Body of pancreas (tissue), 4 donors: Measurements from ENCODE around the gene TUBG2. TPM values are rescaled to one million over a fixed set of nuclear protein-coding genes. Genes with fewer than 3 reads are reported as not detected.

Source experiments
- ATAC-seq: fragments of 150-250 bp; one replicate; pipeline ENCODE4 v1.9.1; 2016
- DNase-seq, 4 donors: peaks; one replicate each; pipeline ENCODE4 v3.0.0-alpha.2; 2019
- H3K27ac ChIP-seq, 4 donors: fragments of 200-600 bp; sonication (generic); 1 replicate in 3 of 4; 2 replicates in 1 of 4; pipeline versions ENCODE4 v1.5.1 to v1.6.1; 2016 to 2019; ENCODE audit warnings: mild to moderate bottlenecking in 1 of 4, mixed read lengths in 1 of 4, moderate library complexity in 1 of 4
- H3K27me3 ChIP-seq, 2 donors: fragments of 200-600 bp; sonication (generic); one replicate each; pipeline ENCODE4 v1.6.0; 2016; ENCODE audit warnings: mild to moderate bottlenecking in 1 of 2
- H3K36me3 ChIP-seq, 2 donors: fragments of 200-600 bp; sonication (generic); replicated peaks in 1 of 2; 2 replicates each; pipeline ENCODE4 v1.5.1; 2016; ENCODE audit warnings: low read depth in 2 of 2; ENCODE audit not compliant: insufficient read depth in 1 of 2
- H3K4me1 ChIP-seq: fragments of 200-600 bp; sonication (generic); one replicate; pipeline ENCODE4 v1.6.0; 2016
- H3K4me3 ChIP-seq, 2 donors: fragments of 200-600 bp; sonication (generic); 1 replicate in 1 of 2; 2 replicates in 1 of 2; pipeline ENCODE4 v1.5.1; 2016 to 2019
- H3K9me3 ChIP-seq, 3 donors: fragments of 200-600 bp; sonication (generic); 1 replicate in 2 of 3; 2 replicates in 1 of 3; pipeline ENCODE4 v1.5.1; 2016
- POLR2A ChIP-seq, 3 donors: fragments of 450-650 bp; IDR thresholded peaks; one replicate each; pipeline ENCODE4 v1.6.1; 2016; ENCODE audit warnings: antibody characterized with exemption in 3 of 3, mild to moderate bottlenecking in 2 of 3
- WGBS, 2 donors: methylation state at CpG; one replicate each; pipeline ENCODE4 v1.1.5; 2017; 5-methylcytosine and 5-hydroxymethylcytosine counted together
- intact Hi-C: fragments of 100-400 bp; cut with DNase I; formaldehyde crosslinking; loops from one replicate; pipeline ENCODE4 v1.15.1; 2023
- total RNA-seq, 2 donors: library from RNA; depleted of rRNA; stranded (reverse); fragments of >200 nt; gene quantifications; one replicate each; pipeline ENCODE4 v1.1.0, GENCODE V29; 2016
- TF ChIP-seq, protein P1 (sequence below), 7 experiments: fragments of 450-650 bp in 4 of 7; fragments of 200-600 bp in 3 of 7; sonication (generic) in 3 of 7; IDR thresholded peaks; one replicate each; pipeline ENCODE4 v1.5.1; 2016 to 2019; ENCODE audit warnings: antibody characterized with exemption in 7 of 7

The TUBG2 gene
- total RNA-seq, 2 donors from 2014 or later, result 64.1 to 80.4 TPM

DNA sequence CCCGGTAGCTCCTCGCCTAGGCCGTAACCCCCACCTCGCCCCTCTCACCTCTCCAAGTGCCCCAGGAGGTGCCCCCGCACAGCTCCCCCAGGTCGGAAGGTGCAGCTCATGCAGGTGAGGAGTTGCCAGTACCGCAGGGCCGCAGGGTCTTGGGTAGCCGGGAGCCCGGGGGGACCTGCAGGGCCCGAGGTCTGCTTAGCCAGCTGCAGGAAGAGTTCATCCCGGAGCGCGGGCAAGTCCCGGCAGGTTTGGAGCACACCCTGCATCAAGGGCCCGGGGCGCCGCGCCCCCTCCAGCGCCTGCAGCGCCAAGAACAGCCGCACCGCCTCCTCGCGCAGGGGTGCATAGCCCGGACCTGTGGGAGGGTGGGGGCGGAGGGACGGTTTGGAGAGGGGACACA, 13.0 kb downstream of the TUBG2 start:
- Histone ChIP-seq H3K27me3 (no peaks in the 10 kb centered on the region), H3K9me3 (no peaks in the 10 kb centered on the region), H3K4me3 (no peak overlapping the region), H3K27ac (no peak overlapping the region), H3K36me3 (peaks cover 7 to 13% of the 10 kb centered on the region in 2 donors), H3K4me1 (peaks cover 73% of the 10 kb centered on the region)
- intact Hi-C loops, result loop anchor here (5.0 kb wide), 1 partner anchor 60 kb away; no protein-coding TSS in a partner anchor
- DNase-seq, result no peak
- TF ChIP-seq, protein P1, sequence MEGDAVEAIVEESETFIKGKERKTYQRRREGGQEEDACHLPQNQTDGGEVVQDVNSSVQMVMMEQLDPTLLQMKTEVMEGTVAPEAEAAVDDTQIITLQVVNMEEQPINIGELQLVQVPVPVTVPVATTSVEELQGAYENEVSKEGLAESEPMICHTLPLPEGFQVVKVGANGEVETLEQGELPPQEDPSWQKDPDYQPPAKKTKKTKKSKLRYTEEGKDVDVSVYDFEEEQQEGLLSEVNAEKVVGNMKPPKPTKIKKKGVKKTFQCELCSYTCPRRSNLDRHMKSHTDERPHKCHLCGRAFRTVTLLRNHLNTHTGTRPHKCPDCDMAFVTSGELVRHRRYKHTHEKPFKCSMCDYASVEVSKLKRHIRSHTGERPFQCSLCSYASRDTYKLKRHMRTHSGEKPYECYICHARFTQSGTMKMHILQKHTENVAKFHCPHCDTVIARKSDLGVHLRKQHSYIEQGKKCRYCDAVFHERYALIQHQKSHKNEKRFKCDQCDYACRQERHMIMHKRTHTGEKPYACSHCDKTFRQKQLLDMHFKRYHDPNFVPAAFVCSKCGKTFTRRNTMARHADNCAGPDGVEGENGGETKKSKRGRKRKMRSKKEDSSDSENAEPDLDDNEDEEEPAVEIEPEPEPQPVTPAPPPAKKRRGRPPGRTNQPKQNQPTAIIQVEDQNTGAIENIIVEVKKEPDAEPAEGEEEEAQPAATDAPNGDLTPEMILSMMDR (IDR thresholded peaks at IDR 0.05), result no peak
- TF ChIP-seq POLR2A (IDR thresholded peaks at IDR 0.05), result no peak
- WGBS, 2 donors, result 87 to 90% methylated on average over 23 to 28 of the region's 28 CpGs
- no peak for ATAC-seq

DNA sequence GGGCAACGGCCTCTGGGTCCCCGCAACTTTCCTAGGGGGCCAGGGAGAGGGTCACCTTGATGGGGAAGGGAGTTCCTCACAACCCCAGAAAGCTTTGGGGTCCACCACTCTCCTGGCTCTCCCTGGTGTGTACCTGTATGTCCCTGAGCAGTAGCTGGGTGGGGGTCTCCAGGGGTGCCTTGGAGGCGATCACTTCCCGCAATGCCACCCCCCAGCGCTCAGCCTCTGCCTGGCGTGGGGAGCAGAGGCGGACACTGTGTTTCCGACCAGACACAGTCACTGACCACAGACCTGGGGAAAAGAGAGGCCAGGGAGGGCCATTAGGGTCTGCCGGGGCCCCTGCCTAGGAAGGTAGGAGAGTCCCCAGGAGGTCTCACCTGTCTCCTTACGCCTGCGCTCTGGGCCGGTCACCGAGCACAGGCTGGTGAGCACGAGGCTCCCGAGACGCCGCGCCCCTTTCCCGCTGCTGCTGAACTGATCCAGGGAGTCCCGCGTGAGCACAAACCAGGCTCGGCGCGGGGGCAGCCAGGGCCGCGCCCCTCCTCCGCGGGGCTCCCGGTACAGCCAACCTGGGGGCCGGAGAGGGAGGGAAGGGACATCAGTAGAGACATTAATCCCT, 14.3 kb downstream of the TUBG2 start:
- WGBS, 2 donors, result 72% methylated on average over 30 of the region's 30 CpGs; no CpG with 5 or more reads in 1 of the 2 donors

DNA sequence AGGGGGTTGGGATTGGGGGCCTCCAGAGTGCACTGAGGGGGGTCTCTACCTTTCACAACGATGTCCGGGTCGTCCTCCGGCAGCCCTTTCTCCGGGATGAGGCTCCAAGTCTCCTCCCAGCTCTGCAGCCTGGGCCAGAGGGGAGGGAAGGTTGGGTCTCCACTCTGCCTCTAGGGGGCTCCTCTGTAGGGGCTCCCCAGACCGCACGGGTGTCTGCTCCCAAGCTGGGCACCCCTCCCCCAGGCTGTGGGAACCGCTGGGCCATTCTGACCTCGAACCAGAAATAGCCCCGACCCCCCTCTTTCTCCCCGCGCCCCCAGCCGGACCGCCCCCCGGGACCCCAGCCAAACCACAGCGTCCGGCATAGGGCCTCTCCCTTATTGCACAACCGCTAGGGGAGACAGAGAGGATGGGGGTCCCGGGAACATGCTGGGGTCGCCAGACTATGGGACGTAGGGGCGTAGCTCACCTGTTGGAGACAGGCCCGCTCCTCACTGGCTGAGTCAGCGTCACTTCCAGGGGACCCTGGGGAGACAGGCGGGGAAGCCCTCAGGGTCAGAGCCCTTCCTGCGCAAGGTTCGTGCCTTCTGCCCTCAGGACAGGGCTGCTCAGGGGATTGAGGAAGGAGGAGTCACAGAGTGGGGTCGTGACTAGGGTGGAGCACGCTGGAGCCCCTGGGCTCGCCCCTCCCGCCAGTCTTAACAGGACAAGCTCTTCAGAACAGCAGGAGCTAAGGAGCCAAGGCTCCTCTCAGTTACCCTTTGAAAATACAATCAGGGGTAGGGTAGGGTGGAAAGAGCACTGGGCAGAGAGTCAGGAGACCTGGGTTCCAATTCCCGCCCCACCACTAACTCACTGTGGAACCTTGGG, 15.0 kb downstream of the TUBG2 start:
- no peak for ATAC-seq

More for the DNA sequence above, 14.3 kb downstream of the TUBG2 start:
- H3K9me3 ChIP-seq, result no peaks in the 10 kb centered on the region
- H3K4me1 ChIP-seq, result peaks cover 67% of the 10 kb centered on the region
- TF ChIP-seq, protein P1 (IDR thresholded peaks at IDR 0.05), result no peak
- TF ChIP-seq POLR2A (IDR thresholded peaks at IDR 0.05), result no peak
- H3K27ac ChIP-seq, result peak overlapping the region; percentile 91 to 97 (median 93)
- ATAC-seq, result no peak
- peak in 3 of 4 donors; percentile 33 to 52 (median 36) for DNase-seq
- intact Hi-C loops, result loop anchor here (5.0 kb wide), 1 partner anchor 61 kb away; no protein-coding TSS in a partner anchor
- H3K4me3 ChIP-seq, result peak overlapping the region in 1 of 2 donors; percentile 23
- H3K27me3 ChIP-seq, result no peaks in the 10 kb centered on the region
- peaks cover 7 to 13% of the 10 kb centered on the region in 2 donors for H3K36me3 ChIP-seq

DNA sequence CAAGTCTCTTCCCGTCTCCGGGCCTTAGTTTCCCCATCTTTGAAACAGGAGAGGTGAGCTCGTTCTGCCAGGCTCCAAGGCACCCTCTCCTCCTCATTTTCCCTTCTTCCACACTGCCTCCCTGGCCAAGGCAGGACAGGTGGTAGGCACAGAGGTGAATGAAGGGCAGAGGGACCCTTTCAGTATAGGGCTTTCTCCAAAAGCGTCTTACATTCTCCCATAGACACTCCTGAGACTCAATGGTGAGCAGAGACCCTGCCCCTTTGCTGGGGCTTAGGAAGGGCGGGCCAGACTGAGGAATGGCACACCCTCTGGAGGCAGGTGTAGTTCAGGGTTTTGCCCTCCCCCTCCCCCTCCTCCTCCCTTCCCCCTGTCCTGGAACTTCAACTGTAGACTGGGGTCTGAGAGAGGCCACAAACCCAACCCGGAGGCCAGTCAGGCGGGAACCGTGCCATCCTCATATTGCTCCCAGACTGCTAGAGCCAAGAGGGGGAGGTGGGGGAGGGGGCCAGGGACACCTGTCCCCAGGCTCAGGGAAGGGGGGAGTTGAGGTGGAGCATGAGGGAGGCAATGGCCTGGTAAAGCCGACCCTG, 15.8 kb downstream of the TUBG2 start:
- intact Hi-C loops, result loop anchor here (5.0 kb wide), 1 partner anchor 63 kb away; no protein-coding TSS in a partner anchor
- peaks cover 66% of the 10 kb centered on the region for H3K4me1 ChIP-seq

More for the DNA sequence above, 15.0 kb downstream of the TUBG2 start:
- Histone ChIP-seq H3K9me3 (no peaks in the 10 kb centered on the region), H3K4me3 (peak overlapping the region; percentile 23 to 98), H3K4me1 (peaks cover 66% of the 10 kb centered on the region), H3K27ac (peak overlapping the region; percentile 91 to 97 (median 93)), H3K27me3 (no peaks in the 10 kb centered on the region), H3K36me3 (peaks cover 7 to 13% of the 10 kb centered on the region in 2 donors)
- TF ChIP-seq, protein P1 (IDR thresholded peaks at IDR 0.05), result peak in 4 of 7 experiments; percentile 14 to 29 (median 21)
- no peak for TF ChIP-seq POLR2A (IDR thresholded peaks at IDR 0.05)
- intact Hi-C loops, result loop anchor here (5.0 kb wide), 1 partner anchor 62 kb away; no protein-coding TSS in a partner anchor
- 35 to 46% methylated on average over 11 to 32 of the region's 32 CpGs for WGBS, 2 donors
- peak in 3 of 4 donors; percentile 53 to 62 (median 54) for DNase-seq

More for the DNA sequence above, 15.8 kb downstream of the TUBG2 start:
- H3K9me3 ChIP-seq, result no peaks in the 10 kb centered on the region
- no peaks in the 10 kb centered on the region for H3K27me3 ChIP-seq
- peak overlapping the region; percentile 97 to 98 for H3K4me3 ChIP-seq
- ATAC-seq, result no peak
- DNase-seq, result peak; percentile 75 to 86 (median 82)
- TF ChIP-seq, protein P1 (IDR thresholded peaks at IDR 0.05), result no peak
- peak in 1 of 3 donors; percentile 14 for TF ChIP-seq POLR2A (IDR thresholded peaks at IDR 0.05)
- peaks cover 7 to 9% of the 10 kb centered on the region in 2 donors for H3K36me3 ChIP-seq
- WGBS, 2 donors, result 11 to 13% methylated on average over 6 to 9 of the region's 9 CpGs
- peak overlapping the region; percentile 91 to 97 (median 93) for H3K27ac ChIP-seq
